ENCODE measurements around the gene WNK2.

- TF ChIP-seq POLR2A (IDR thresholded peaks at IDR 0.05; ENCODE audit: extremely low read depth, insufficient read length): no peak
- TF ChIP-seq, protein P1, sequence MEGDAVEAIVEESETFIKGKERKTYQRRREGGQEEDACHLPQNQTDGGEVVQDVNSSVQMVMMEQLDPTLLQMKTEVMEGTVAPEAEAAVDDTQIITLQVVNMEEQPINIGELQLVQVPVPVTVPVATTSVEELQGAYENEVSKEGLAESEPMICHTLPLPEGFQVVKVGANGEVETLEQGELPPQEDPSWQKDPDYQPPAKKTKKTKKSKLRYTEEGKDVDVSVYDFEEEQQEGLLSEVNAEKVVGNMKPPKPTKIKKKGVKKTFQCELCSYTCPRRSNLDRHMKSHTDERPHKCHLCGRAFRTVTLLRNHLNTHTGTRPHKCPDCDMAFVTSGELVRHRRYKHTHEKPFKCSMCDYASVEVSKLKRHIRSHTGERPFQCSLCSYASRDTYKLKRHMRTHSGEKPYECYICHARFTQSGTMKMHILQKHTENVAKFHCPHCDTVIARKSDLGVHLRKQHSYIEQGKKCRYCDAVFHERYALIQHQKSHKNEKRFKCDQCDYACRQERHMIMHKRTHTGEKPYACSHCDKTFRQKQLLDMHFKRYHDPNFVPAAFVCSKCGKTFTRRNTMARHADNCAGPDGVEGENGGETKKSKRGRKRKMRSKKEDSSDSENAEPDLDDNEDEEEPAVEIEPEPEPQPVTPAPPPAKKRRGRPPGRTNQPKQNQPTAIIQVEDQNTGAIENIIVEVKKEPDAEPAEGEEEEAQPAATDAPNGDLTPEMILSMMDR (IDR thresholded peaks at IDR 0.05; ENCODE audit: low read depth, low read length): no peak
These were observed 13.4 kb upstream of the WNK2 start for GRCh38 chr9:93170571-93170970.
